OCI-LY7 (cell line): ENCODE results near the gene FXYD2. TPM values are rescaled to one million over a fixed set of nuclear protein-coding genes. Genes with fewer than 3 reads are reported as not detected.

Experiments
- BruUV-seq: library from RNA; stranded (reverse); fragments of 400-500 nt; replicated peaks from 2 replicates; lab custom pipeline; 2021; lab: Mats Ljungman, UMichigan
- CTCF ChIA-PET: fragments of 300-600 bp; sonication (Branson Sonifier 250); formaldehyde crosslinking; loops from one replicate; lab custom pipeline; 2022; ENCODE audit warnings: antibody characterized with exemption; ENCODE audit not compliant: unreplicated experiment; lab: Charles Lee
- POLR2A ChIA-PET: fragments of 300-600 bp; sonication (Branson Sonifier 250); formaldehyde crosslinking; loops from one replicate; lab custom pipeline; 2022; ENCODE audit warnings: antibody characterized with exemption; lab: Charles Lee
- DNase-seq: peaks from one replicate; pipeline ENCODE4 v3.0.0-alpha.2; 2015; ENCODE audit warnings: low spot score
- H2AFZ ChIP-seq: fragments of 200-600 bp; sonication (generic), shearing (Covaris generic); 2 replicates; pipeline ENCODE4 v1.6.1; 2014; ENCODE audit warnings: mild to moderate bottlenecking, antibody characterized with exemption, low read length, moderate library complexity
- H3K27ac ChIP-seq: fragments of 200-600 bp; sonication (generic); 2 replicates; pipeline ENCODE4 v1.5.1; 2014; ENCODE audit warnings: mixed run types, low read depth, mild to moderate bottlenecking, moderate library complexity, low read length, inconsistent platforms; ENCODE audit not compliant: poor library complexity, severe bottlenecking
- H3K36me3 ChIP-seq: fragments of 200-600 bp; sonication (generic); 2 replicates; pipeline ENCODE4 v1.6.1; 2014; ENCODE audit warnings: mild to moderate bottlenecking, antibody characterized with exemption, low read length, moderate library complexity, mixed read lengths; ENCODE audit not compliant: insufficient read depth
- H3K4me1 ChIP-seq: fragments of 200-600 bp; sonication (generic); 2 replicates; pipeline ENCODE4 v1.5.1; 2014; ENCODE audit warnings: mild to moderate bottlenecking, low read length; ENCODE audit not compliant: insufficient read depth, poor library complexity, severe bottlenecking
- H3K4me2 ChIP-seq: fragments of 200-600 bp; sonication (generic); 2 replicates; pipeline ENCODE4 v1.6.1; 2014; ENCODE audit warnings: mild to moderate bottlenecking, low read length
- H3K4me3 ChIP-seq: fragments of 200-600 bp; sonication (generic); 2 replicates; pipeline ENCODE4 v1.5.1; 2014; ENCODE audit warnings: mild to moderate bottlenecking, low read depth, low read length; ENCODE audit not compliant: poor library complexity, severe bottlenecking
- H3K79me2 ChIP-seq: fragments of 200-600 bp; sonication (generic); 2 replicates; pipeline ENCODE4 v1.6.1; 2016; ENCODE audit warnings: low read depth, mild to moderate bottlenecking, low read length, moderate library complexity, mixed read lengths; ENCODE audit not compliant: insufficient read depth
- H3K9me2 ChIP-seq: fragments of 200-600 bp; sonication (generic); 2 replicates; pipeline ENCODE4 v1.6.1; 2016; ENCODE audit warnings: mild to moderate bottlenecking, low read length, mixed read lengths; ENCODE audit not compliant: insufficient read depth
- H3K9me3 ChIP-seq: fragments of 200-600 bp; sonication (generic); 2 replicates; pipeline ENCODE4 v1.6.1; 2014; ENCODE audit warnings: mild to moderate bottlenecking, mixed run types, low read length, mixed read lengths
- H4K20me1 ChIP-seq: fragments of 200-600 bp; sonication (generic); 2 replicates; pipeline ENCODE4 v1.6.1; 2014; ENCODE audit warnings: mild to moderate bottlenecking, antibody characterized with exemption, low read length, moderate library complexity, mixed read lengths; ENCODE audit not compliant: insufficient read depth
- CTCF ChIP-seq: fragments of 200-600 bp; sonication (generic); conservative IDR thresholded peaks from 2 replicates; pipeline ENCODE4 v1.5.1; 2014; ENCODE audit warnings: mild to moderate bottlenecking, antibody characterized with exemption, low read length, moderate library complexity, mixed read lengths
- EZH2phosphoT487 ChIP-seq: fragments of 200-600 bp; sonication (generic); IDR thresholded peaks from 2 replicates; pipeline ENCODE4 v1.6.1; 2018; ENCODE audit warnings: low read depth, borderline replicate concordance, mild to moderate bottlenecking, mixed run types, antibody characterized with exemption, low read length, moderate library complexity, mixed read lengths
- intact Hi-C: fragments of 100-400 bp; cut with micrococcal nuclease; formaldehyde crosslinking; loops from one replicate; pipeline ENCODE4 v1.10.0; 2022; ENCODE audit not compliant: unreplicated experiment
- total RNA-seq, 2 experiments: library from RNA; depleted of rRNA in 1 of 2; stranded (reverse); fragments of >200 nt in 1 of 2; shearing (Covaris generic) in 1 of 2; gene quantifications; 2 replicates each; pipeline ENCODE4 v1.2.3, GENCODE V29; 2014 to 2022

FXYD2 gene
- total RNA-seq, 2 experiments from 2014 or later: not detected

DNA sequence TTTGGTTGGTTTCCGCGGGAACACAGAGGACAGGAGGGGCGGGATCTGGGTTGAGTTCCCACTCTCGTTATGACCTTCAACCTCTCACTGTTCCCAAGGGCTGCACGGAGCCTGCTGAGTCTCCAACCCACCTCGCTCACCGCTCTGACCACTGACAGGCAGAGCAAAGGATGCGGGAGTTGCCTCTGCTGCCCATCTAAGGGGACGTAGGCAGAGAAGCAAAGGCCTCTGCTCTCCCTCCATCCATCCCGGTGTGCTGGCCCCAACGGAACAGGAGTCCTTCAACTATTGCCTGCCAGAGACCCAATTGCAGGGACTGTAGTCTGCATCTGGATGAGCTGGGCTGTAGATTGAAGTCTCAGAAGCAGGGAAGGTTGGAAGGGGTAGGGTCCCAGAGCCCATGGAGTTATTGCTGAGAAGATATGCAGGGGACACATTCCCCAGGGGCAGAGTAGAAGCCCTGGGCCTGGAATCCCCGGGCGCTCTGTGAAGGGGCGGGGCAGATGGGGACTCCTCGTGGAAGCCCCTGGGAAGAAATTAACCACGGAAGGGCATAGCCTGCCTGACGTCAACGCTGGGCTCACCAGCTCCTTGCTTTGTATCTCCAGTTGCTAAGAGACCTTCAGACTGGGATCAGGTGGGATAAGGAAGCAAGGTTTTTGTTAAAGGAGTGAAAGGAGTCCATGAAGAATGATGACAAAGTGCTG lies 12.7 kb upstream of the FXYD2 start:
- Histone ChIP-seq H3K79me2 (no peaks in the 10 kb centered on the region), H2AFZ (no peak overlapping the region), H3K4me3 (no peak overlapping the region), H4K20me1 (no peaks in the 10 kb centered on the region), H3K4me1 (no peaks in the 10 kb centered on the region), H3K9me3 (no peaks in the 10 kb centered on the region), H3K9me2 (no peaks in the 10 kb centered on the region), H3K4me2 (no peak overlapping the region), H3K36me3 (no peaks in the 10 kb centered on the region), H3K27ac (no peak overlapping the region)
- TF ChIP-seq CTCF (no peak), EZH2phosphoT487 (no peak)
- POLR2A ChIA-PET: no interaction called here
- CTCF ChIA-PET: no interaction called here
- DNase-seq: no peak
- no TSS peak for BruUV-seq
- intact Hi-C loops: no loop called here

GRCh38 chr11:117836077-117836960 lies 11.8 kb upstream of the FXYD2 start:
- Histone ChIP-seq H3K4me3 (no peak overlapping the region), H3K27ac (no peak overlapping the region), H4K20me1 (no peaks in the 10 kb centered on the region), H3K4me1 (no peaks in the 10 kb centered on the region), H3K36me3 (no peaks in the 10 kb centered on the region), H2AFZ (no peak overlapping the region), H3K9me3 (no peaks in the 10 kb centered on the region), H3K9me2 (no peaks in the 10 kb centered on the region), H3K79me2 (no peaks in the 10 kb centered on the region), H3K4me2 (no peak overlapping the region)
- CTCF ChIA-PET: no interaction called here
- BruUV-seq: no TSS peak
- TF ChIP-seq CTCF: no peak
- no peak for TF ChIP-seq EZH2phosphoT487
- intact Hi-C loops: no loop called here
- POLR2A ChIA-PET: no interaction called here
- DNase-seq: no peak
